Measurements from ENCODE around the gene SLC10A1. TPM values are rescaled to one million over a fixed set of nuclear protein-coding genes. Genes with fewer than 3 reads are reported as not detected.

Gene SLC10A1
- not detected in 2 replicates for total RNA-seq

- ATAC-seq (ENCODE audit: low read depth) (no peak), DNase-seq (no peak)
- TF ChIP-seq CTCF (IDR thresholded peaks at IDR 0.05): no peak
- Mint-ChIP-seq H3K36me3 (ENCODE audit: low read depth) (no peaks in the 10 kb centered on the region), H3K4me3 (no peak within 1 kb of the TSS), H3K27ac (no peak within 1 kb of the TSS), H3K9me3 (peaks cover 5% of the 10 kb centered on the region), H3K27me3 (peaks cover 8% of the 10 kb centered on the region), H3K4me1 (no peaks in the 10 kb centered on the region)
- intact Hi-C loops (cut with micrococcal nuclease): no loop called here
- CTCF ChIA-PET: no interaction called here
- POLR2A ChIA-PET: no interaction called here
These were observed at the start of gene SLC10A1 for GRCh38 chr14:69796797-69797500. Gene SLC10A1 (minus strand): TSS chr14:69797241. CDS start chr14:69797155, 86 bp downstream.

DNA sequence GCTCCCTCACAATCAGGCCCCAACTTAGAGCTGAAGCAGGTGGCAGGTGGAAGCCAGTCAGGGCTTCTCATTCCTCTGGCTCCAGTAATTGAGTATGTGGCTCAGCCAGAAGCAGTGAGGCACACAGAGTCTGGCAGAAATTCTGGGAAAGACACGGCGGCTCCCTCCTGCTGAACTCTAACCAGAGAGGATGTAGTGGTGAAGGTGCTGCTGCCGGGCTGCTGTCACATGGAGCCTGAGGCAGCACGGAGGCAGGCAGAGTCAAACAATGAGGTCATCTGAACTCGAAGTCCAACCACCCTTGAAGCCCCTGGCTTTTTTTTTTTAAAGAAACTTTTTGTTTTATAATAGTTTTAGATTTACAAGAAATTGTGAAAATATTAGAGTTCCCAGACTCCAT lies 48.7 kb upstream of the SLC10A1 start:
- no peak overlapping the region for H3K27ac Mint-ChIP-seq
- H3K4me3 Mint-ChIP-seq: no peak overlapping the region
- CTCF ChIA-PET: no interaction called here
- H3K27me3 Mint-ChIP-seq: peaks cover 16% of the 10 kb centered on the region
- intact Hi-C loops (cut with micrococcal nuclease): no loop called here
- H3K9me3 Mint-ChIP-seq: no peaks in the 10 kb centered on the region
- DNase-seq (no peak), ATAC-seq (ENCODE audit: low read depth) (no peak)
- H3K4me1 Mint-ChIP-seq: no peaks in the 10 kb centered on the region
- TF ChIP-seq CTCF (IDR thresholded peaks at IDR 0.05): no peak
- POLR2A ChIA-PET: no interaction called here
- no peaks in the 10 kb centered on the region for H3K36me3 Mint-ChIP-seq (ENCODE audit: low read depth)

DNA sequence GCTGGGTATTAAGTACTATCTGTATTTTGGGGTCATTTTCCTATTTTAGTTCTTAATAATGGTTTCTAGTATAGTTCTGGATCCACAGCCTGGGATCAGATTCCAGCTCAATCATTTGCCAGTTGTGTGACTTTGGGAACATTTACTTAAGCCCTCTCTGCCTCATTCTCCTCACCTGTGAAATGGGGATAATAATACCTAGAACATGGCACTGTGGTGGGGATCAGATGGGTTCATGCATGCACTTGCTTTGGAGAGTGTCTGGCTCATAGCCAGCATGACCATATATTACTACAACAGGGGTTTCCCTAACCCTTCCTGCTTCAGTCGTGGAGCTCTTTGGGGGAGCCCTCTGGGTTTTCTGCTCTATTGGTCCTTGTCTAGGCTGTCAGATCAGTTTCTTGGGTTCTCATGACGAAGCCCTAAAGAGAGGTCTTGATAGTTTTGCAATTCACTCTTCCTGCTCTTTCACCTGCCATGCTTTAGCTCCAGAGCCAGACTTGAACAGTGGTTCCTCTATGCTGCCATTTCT lies 48.1 kb upstream of the SLC10A1 start:
- ChIA-PET POLR2A (no interaction called here), CTCF (interaction anchor here (0.9 kb wide), 1 partner anchor 183 kb away, joined by 3 read pairs; no protein-coding TSS in a partner anchor)
- Mint-ChIP-seq H3K27ac (no peak overlapping the region), H3K9me3 (no peaks in the 10 kb centered on the region), H3K4me1 (no peaks in the 10 kb centered on the region), H3K36me3 (ENCODE audit: low read depth) (no peaks in the 10 kb centered on the region), H3K27me3 (peaks cover 14% of the 10 kb centered on the region), H3K4me3 (no peak overlapping the region)
- DNase-seq: no peak
- ATAC-seq (ENCODE audit: low read depth): no peak
- intact Hi-C loops (cut with micrococcal nuclease): no loop called here
- no peak for TF ChIP-seq CTCF (IDR thresholded peaks at IDR 0.05)

GRCh38 chr14:69844171-69844570 lies 47.1 kb upstream of the SLC10A1 start:
- Mint-ChIP-seq H3K9me3 (no peaks in the 10 kb centered on the region), H3K4me1 (no peaks in the 10 kb centered on the region), H3K4me3 (no peak overlapping the region), H3K27me3 (peaks cover 14% of the 10 kb centered on the region), H3K27ac (no peak overlapping the region), H3K36me3 (ENCODE audit: low read depth) (no peaks in the 10 kb centered on the region)
- DNase-seq (no peak), ATAC-seq (ENCODE audit: low read depth) (no peak)
- CTCF ChIA-PET: no interaction called here
- POLR2A ChIA-PET: no interaction called here
- intact Hi-C loops (cut with micrococcal nuclease): no loop called here
- no peak for TF ChIP-seq CTCF (IDR thresholded peaks at IDR 0.05)

- Mint-ChIP-seq H3K36me3 (ENCODE audit: low read depth) (no peaks in the 10 kb centered on the region), H3K27ac (no peak overlapping the region), H3K27me3 (peaks cover 8% of the 10 kb centered on the region), H3K4me1 (no peaks in the 10 kb centered on the region), H3K9me3 (no peaks in the 10 kb centered on the region), H3K4me3 (no peak overlapping the region)
- ChIA-PET CTCF (interaction anchor here (0.6 kb wide), 1 partner anchor 43 kb away, joined by 4 read pairs; no protein-coding TSS in a partner anchor), POLR2A (no interaction called here)
- intact Hi-C loops (cut with micrococcal nuclease): no loop called here
- TF ChIP-seq CTCF (IDR thresholded peaks at IDR 0.05): no peak
- no peak for ATAC-seq (ENCODE audit: low read depth)
- no peak for DNase-seq
These were observed 45.8 kb upstream of the SLC10A1 start for GRCh38 chr14:69842686-69843420.

All from activated B cell treated with CpG ODN at 0.5 μM for 24 hours (primary cell).